Tibial nerve (tissue), 4 donors: Measurements from ENCODE around the gene AKNA. TPM values are rescaled to one million over a fixed set of nuclear protein-coding genes. Genes with fewer than 3 reads are reported as not detected.
A peak's percentile ranks its signal among the peaks of the same experiment; 100 is the strongest.

Source experiments
- DNase-seq, 2 donors: peaks; one replicate each; pipeline ENCODE4 v3.0.0-alpha.2; 2019; ENCODE audit warnings: low spot score in 2 of 2
- H3K27ac ChIP-seq, 4 donors: fragments of 200-600 bp; sonication (generic) in 3 of 4; one replicate each; pipeline ENCODE4 v1.5.1; 2017 to 2019; ENCODE audit warnings: mild to moderate bottlenecking in 1 of 4
- H3K27me3 ChIP-seq, 2 donors: fragments of 200-600 bp; sonication (generic) in 1 of 2; one replicate each; pipeline versions ENCODE4 v1.5.1 to v1.6.0; 2017 to 2019
- H3K36me3 ChIP-seq, 3 donors: fragments of 200-600 bp; sonication (generic); one replicate each; pipeline ENCODE4 v1.5.1; 2018 to 2019
- H3K4me1 ChIP-seq, 4 donors: fragments of 200-600 bp; sonication (generic) in 3 of 4; one replicate each; pipeline ENCODE4 v1.5.1; 2017 to 2019
- H3K4me3 ChIP-seq, 4 donors: fragments of 200-600 bp; sonication (generic) in 3 of 4; one replicate each; pipeline ENCODE4 v1.5.1; 2017 to 2019; ENCODE audit warnings: mild to moderate bottlenecking in 1 of 4, moderate library complexity in 1 of 4
- H3K9me3 ChIP-seq, 4 donors: fragments of 200-600 bp; sonication (generic) in 3 of 4; one replicate each; pipeline ENCODE4 v1.5.1; 2017 to 2019
- EP300 ChIP-seq, 2 donors: sonication (generic); formaldehyde crosslinking; IDR thresholded peaks; one replicate each; pipeline ENCODE4 v1.6.1; 2017; ENCODE audit warnings: antibody characterized with exemption in 2 of 2, mild to moderate bottlenecking in 1 of 2
- POLR2A ChIP-seq, 2 donors: fragments of 450-650 bp; IDR thresholded peaks; one replicate each; pipeline ENCODE4 v1.6.1; 2017; ENCODE audit warnings: antibody characterized with exemption in 2 of 2, mild to moderate bottlenecking in 2 of 2, moderate library complexity in 2 of 2
- WGBS, 2 donors: methylation state at CpG; one replicate each; pipeline ENCODE4 v1.1.5; 2018; 5-methylcytosine and 5-hydroxymethylcytosine counted together
- total RNA-seq, 4 donors: library from RNA; depleted of rRNA; stranded (reverse); fragments of >200 nt; gene quantifications; one replicate each; pipeline ENCODE4 v1.1.0, GENCODE V29; 2016
- TF ChIP-seq, protein P1 (sequence below), 5 experiments: fragments of 200-600 bp in 3 of 5; fragments of 450-650 bp in 2 of 5; sonication (generic) in 3 of 5; IDR thresholded peaks; one replicate each; pipeline ENCODE4 v1.5.1; 2016 to 2019; ENCODE audit warnings: antibody characterized with exemption in 5 of 5, mild to moderate bottlenecking in 3 of 5, moderate library complexity in 2 of 5

AKNA gene
- total RNA-seq, 4 donors from 2014 or later = 23.6 to 42.2 (median 36.6) TPM

DNA sequence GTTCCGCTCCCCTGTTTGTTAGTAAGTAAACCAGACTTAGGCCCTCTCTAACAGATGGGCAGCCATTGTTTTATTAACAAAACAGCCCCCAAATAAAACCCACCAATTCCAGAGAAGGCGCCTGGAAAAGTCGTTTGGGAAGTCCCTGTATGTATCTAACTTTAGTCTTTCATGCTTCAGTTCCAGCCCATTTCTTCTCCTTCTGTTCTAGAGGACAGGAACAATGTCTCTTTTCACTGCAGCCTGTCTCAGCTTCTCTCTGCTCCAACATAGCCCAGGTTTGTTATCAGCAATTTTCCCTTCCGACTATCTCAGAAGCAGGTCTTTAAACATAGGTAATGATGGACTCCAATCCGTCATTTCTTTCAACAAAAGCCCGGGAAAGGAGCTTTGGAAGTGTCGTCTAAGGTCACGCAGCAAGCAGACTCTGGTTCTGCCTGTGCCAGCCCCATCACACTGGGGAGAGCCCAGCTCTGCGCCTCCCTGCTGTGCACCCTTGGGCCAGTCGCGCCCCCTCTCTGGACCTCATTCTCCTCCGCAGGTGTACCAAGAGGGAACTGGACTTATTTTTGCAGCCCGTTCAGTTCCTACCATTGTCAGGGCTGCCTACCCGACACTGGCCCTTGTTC is 9.6 kb upstream of the AKNA start:
- WGBS, 2 donors = 22 to 27% methylated on average over 10 to 14 of the region's 14 CpGs
- TF ChIP-seq EP300 (IDR thresholded peaks at IDR 0.05) (no peak), POLR2A (IDR thresholded peaks at IDR 0.05) (no peak)
- TF ChIP-seq, protein P1, sequence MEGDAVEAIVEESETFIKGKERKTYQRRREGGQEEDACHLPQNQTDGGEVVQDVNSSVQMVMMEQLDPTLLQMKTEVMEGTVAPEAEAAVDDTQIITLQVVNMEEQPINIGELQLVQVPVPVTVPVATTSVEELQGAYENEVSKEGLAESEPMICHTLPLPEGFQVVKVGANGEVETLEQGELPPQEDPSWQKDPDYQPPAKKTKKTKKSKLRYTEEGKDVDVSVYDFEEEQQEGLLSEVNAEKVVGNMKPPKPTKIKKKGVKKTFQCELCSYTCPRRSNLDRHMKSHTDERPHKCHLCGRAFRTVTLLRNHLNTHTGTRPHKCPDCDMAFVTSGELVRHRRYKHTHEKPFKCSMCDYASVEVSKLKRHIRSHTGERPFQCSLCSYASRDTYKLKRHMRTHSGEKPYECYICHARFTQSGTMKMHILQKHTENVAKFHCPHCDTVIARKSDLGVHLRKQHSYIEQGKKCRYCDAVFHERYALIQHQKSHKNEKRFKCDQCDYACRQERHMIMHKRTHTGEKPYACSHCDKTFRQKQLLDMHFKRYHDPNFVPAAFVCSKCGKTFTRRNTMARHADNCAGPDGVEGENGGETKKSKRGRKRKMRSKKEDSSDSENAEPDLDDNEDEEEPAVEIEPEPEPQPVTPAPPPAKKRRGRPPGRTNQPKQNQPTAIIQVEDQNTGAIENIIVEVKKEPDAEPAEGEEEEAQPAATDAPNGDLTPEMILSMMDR (IDR thresholded peaks at IDR 0.05) = no peak
- H3K4me1 ChIP-seq = peaks cover 0 to 52% (median 24%) of the 10 kb centered on the region in 4 donors
- no peaks in the 10 kb centered on the region for H3K27me3 ChIP-seq
- peak overlapping the region; percentile 72 to 74 (median 72) for H3K4me3 ChIP-seq
- H3K27ac ChIP-seq = peak overlapping the region; percentile 53 to 90 (median 80)
- no peak for DNase-seq
- H3K36me3 ChIP-seq = no peaks in the 10 kb centered on the region
- H3K9me3 ChIP-seq = no peaks in the 10 kb centered on the region

- peaks cover 0 to 55% (median 28%) of the 10 kb centered on the region in 4 donors for H3K4me1 ChIP-seq
- 51 to 54% methylated on average over 16 of the region's 16 CpGs for WGBS, 2 donors
- DNase-seq = no peak
- peak overlapping the region in 3 of 4 donors; percentile 76 to 90 (median 85) for H3K27ac ChIP-seq
- H3K27me3 ChIP-seq = no peaks in the 10 kb centered on the region
- no peak for TF ChIP-seq POLR2A (IDR thresholded peaks at IDR 0.05)
- TF ChIP-seq EP300 (IDR thresholded peaks at IDR 0.05) = peak in 1 of 2 donors; percentile 5
- TF ChIP-seq, protein P1 (IDR thresholded peaks at IDR 0.05) = no peak
- no peaks in the 10 kb centered on the region for H3K9me3 ChIP-seq
- peak overlapping the region in 2 of 4 donors; percentile 72 to 74 for H3K4me3 ChIP-seq
- no peaks in the 10 kb centered on the region for H3K36me3 ChIP-seq
These were observed 8.9 kb upstream of the AKNA start for GRCh38 chr9:114396558-114397218.

- Histone ChIP-seq H3K27me3 (no peaks in the 10 kb centered on the region), H3K9me3 (no peaks in the 10 kb centered on the region), H3K4me3 (no peak overlapping the region), H3K27ac (peak overlapping the region in 2 of 4 donors; percentile 76 to 79), H3K36me3 (no peaks in the 10 kb centered on the region), H3K4me1 (peaks cover 0 to 62% (median 28%) of the 10 kb centered on the region in 4 donors)
- TF ChIP-seq, protein P1 (IDR thresholded peaks at IDR 0.05) = no peak
- TF ChIP-seq POLR2A (IDR thresholded peaks at IDR 0.05) = no peak
- TF ChIP-seq EP300 (IDR thresholded peaks at IDR 0.05) = no peak
- 95 to 98% methylated on average over 5 of the region's 5 CpGs for WGBS, 2 donors
- DNase-seq = no peak
These were observed 8.0 kb upstream of the AKNA start for GRCh38 chr9:114395768-114396167.

DNA sequence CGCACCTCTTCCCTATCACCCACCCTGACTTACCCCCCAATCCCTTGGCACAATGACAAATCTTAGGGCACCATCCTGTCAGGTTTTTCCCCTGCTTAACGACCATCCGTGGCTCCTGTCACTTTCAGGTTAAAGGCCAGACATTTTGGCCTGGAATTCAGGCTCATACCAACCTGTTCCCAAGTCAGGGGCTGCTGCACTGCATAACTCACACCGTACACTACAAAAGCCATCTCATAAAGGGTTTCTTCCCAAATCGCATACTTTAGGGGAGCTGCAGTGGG is 7.5 kb upstream of the AKNA start:
- peak overlapping the region in 1 of 4 donors; percentile 1 for H3K4me3 ChIP-seq
- peaks cover 0 to 67% (median 31%) of the 10 kb centered on the region in 4 donors for H3K4me1 ChIP-seq
- no peaks in the 10 kb centered on the region for H3K9me3 ChIP-seq
- DNase-seq = no peak
- WGBS, 2 donors = 28 to 29% methylated on average over 5 of the region's 5 CpGs
- H3K27ac ChIP-seq = peak overlapping the region in 3 of 4 donors; percentile 34 to 79 (median 76)
- no peaks in the 10 kb centered on the region for H3K27me3 ChIP-seq
- H3K36me3 ChIP-seq = no peaks in the 10 kb centered on the region
- TF ChIP-seq POLR2A (IDR thresholded peaks at IDR 0.05) (no peak), EP300 (IDR thresholded peaks at IDR 0.05) (no peak)
- TF ChIP-seq, protein P1 (IDR thresholded peaks at IDR 0.05) = no peak
